Adrenal gland (tissue), 12 donors: ENCODE data around the gene S100A12. TPM values are rescaled to one million over a fixed set of nuclear protein-coding genes. Genes with fewer than 3 reads are reported as not detected.

Source experiments
- DNase-seq, 7 donors: peaks; one replicate each; pipeline ENCODE4 v3.0.0-alpha.2; 2019 to 2020
- H3K27ac ChIP-seq, 5 donors: fragments of 200-600 bp; sonication (generic) in 4 of 5; 1 replicate in 3 of 5; 2 replicates in 2 of 5; pipeline versions ENCODE4 v1.5.1 to v1.8.0; 2016 to 2020; ENCODE audit warnings: mild to moderate bottlenecking in 1 of 5
- H3K27me3 ChIP-seq: fragments of 200-600 bp; 2 replicates; pipeline ENCODE4 v1.8.0; 2021
- H3K36me3 ChIP-seq, 2 donors: fragments of 200-600 bp; replicated peaks in 1 of 2; 1 replicate in 1 of 2; 2 replicates in 1 of 2; pipeline versions ENCODE4 v1.5.1 to v1.8.0; 2018 to 2022
- H3K4me1 ChIP-seq, 2 donors: fragments of 200-600 bp; replicated peaks in 1 of 2; 1 replicate in 1 of 2; 2 replicates in 1 of 2; pipeline versions ENCODE4 v1.5.1 to v1.8.0; 2018 to 2021
- H3K4me3 ChIP-seq, 4 donors: fragments of 200-600 bp; sonication (generic) in 3 of 4; one replicate each; pipeline ENCODE4 v1.5.1; 2016 to 2018
- H3K9me3 ChIP-seq, 3 donors: fragments of 200-600 bp; sonication (generic) in 1 of 3; replicated peaks in 1 of 3; 1 replicate in 2 of 3; 2 replicates in 1 of 3; pipeline versions ENCODE4 v1.5.1 to v1.8.0; 2016 to 2021
- POLR2A ChIP-seq, 2 donors: fragments of 450-650 bp; IDR thresholded peaks; one replicate each; pipeline ENCODE4 v1.6.1; 2017; ENCODE audit warnings: antibody characterized with exemption in 2 of 2, mild to moderate bottlenecking in 2 of 2, moderate library complexity in 1 of 2
- WGBS, 4 donors: extraction: QIAGEN DNeasy Blood & Tissue Kit in 2 of 4; methylation state at CpG; one replicate each; pipeline versions ENCODE4 v1.1.5 to v1.1.7; 2013 to 2017; 5-methylcytosine and 5-hydroxymethylcytosine counted together
- intact Hi-C, 2 donors: fragments of 100-400 bp; cut with DNase I; formaldehyde crosslinking; loops; one replicate each; pipeline versions ENCODE4 v1.14.1 to v1.15.0; 2022 to 2023
- polyA plus RNA-seq, 3 donors: library from polyadenylated mRNA; stranded (reverse); fragments of 200-250 nt in 2 of 3; fragments of 350-450 nt in 1 of 3; fragmentation: Illumina TruSeq in 1 of 3; extraction: RNeasy Lipid Tissue Mini Kit (QIAGEN cat#74804) in 1 of 3; gene quantifications; one replicate each; pipeline ENCODE4 v1.2.3, GENCODE V29; 2013 to 2014
- total RNA-seq, 9 donors: library from RNA; depleted of rRNA in 4 of 9; stranded (reverse); fragments of >200 nt in 4 of 9; fragments of 120-200 nt in 1 of 9; fragmentation: NEBNext Ultra II Directional in 1 of 9; extraction: Animal tissue kit (Norgen Biotek cat#: 25700) in 1 of 9; gene quantifications; one replicate each; pipeline versions ENCODE4 v1.1.0 to v1.2.4, GENCODE V29; 2013 to 2023
- TF ChIP-seq, protein P1 (sequence below), 6 experiments: fragments of 450-650 bp in 4 of 6; fragments of 200-600 bp in 2 of 6; sonication (generic) in 1 of 6; IDR thresholded peaks; 1 replicate in 5 of 6; 2 replicates in 1 of 6; pipeline versions ENCODE4 v1.5.1 to v1.8.0; 2016 to 2021; ENCODE audit warnings: antibody characterized with exemption in 6 of 6, mild to moderate bottlenecking in 2 of 6, moderate library complexity in 1 of 6
- donor health status: healthy with polysubstance abuse.
- donor health status: Bipolar disorder and iron deficiency.
- donor health status: DM: yes; HTN: yes; CAD: no.
- donor health status: DM: no; HTN: no; CAD: no.
- donor health status: DM: no; HTN: no; CAD: no.
- donor health status: DM: yes; HTN: yes; CAD: no.

The S100A12 gene
- total and polyA plus RNA-seq, 12 donors: 1.1 to 9.1 (median 2.2) TPM; not detected in 3

DNA sequence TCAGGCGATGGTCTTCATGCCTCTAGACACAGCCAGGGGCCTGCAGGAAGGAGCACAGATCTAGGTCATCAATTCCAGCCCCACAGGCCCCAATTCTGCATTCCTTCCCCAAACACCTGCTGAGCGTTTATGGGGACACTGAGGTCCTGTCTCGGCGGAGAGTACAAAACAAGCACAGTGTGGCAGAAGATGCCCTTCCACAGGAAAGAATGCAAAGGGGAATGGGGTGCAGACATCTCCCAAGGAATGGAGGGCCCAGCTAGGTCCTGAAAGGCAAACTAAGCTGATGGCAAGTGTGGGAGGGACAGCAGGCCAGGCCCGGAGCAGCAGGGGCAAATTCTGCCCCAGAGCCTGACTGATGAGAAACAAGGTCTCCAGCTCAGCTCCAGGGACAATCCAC, 19.0 kb upstream of the S100A12 start:
- H3K36me3 ChIP-seq: no peaks in the 10 kb centered on the region
- H3K4me3 ChIP-seq: no peak overlapping the region
- 73 to 83% (median 80%) methylated on average over 4 to 5 of the region's 5 CpGs for WGBS, 4 donors
- no peak overlapping the region for H3K27ac ChIP-seq
- no peaks in the 10 kb centered on the region for H3K27me3 ChIP-seq
- intact Hi-C loops: no loop called here
- H3K4me1 ChIP-seq: no peaks in the 10 kb centered on the region
- no peak for DNase-seq
- TF ChIP-seq, protein P1, sequence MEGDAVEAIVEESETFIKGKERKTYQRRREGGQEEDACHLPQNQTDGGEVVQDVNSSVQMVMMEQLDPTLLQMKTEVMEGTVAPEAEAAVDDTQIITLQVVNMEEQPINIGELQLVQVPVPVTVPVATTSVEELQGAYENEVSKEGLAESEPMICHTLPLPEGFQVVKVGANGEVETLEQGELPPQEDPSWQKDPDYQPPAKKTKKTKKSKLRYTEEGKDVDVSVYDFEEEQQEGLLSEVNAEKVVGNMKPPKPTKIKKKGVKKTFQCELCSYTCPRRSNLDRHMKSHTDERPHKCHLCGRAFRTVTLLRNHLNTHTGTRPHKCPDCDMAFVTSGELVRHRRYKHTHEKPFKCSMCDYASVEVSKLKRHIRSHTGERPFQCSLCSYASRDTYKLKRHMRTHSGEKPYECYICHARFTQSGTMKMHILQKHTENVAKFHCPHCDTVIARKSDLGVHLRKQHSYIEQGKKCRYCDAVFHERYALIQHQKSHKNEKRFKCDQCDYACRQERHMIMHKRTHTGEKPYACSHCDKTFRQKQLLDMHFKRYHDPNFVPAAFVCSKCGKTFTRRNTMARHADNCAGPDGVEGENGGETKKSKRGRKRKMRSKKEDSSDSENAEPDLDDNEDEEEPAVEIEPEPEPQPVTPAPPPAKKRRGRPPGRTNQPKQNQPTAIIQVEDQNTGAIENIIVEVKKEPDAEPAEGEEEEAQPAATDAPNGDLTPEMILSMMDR (IDR thresholded peaks at IDR 0.05): no peak
- no peak for TF ChIP-seq POLR2A (IDR thresholded peaks at IDR 0.05)
- no peaks in the 10 kb centered on the region for H3K9me3 ChIP-seq

DNA sequence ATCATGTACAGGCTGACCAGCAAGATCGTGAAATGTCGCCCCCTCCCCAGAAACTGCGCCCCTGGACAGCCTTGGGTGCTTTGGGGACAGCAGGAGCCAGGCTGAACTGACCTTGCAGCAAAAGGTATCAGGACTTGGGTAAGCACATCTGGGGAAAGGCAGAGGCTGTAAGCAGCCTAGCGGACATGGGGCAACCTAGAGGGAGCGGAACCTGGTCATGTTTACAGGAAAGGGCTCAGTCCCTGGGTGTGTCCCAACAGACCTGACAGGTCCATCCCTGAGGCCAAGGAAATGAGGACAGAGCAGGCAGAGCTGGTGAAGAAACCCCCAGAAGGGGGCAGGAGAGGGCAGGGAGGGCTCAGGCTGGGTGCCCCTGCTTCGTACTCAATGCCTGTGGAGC, 18.5 kb upstream of the S100A12 start:
- Histone ChIP-seq H3K4me1 (no peaks in the 10 kb centered on the region), H3K9me3 (no peaks in the 10 kb centered on the region), H3K4me3 (no peak overlapping the region), H3K36me3 (no peaks in the 10 kb centered on the region), H3K27me3 (no peaks in the 10 kb centered on the region), H3K27ac (no peak overlapping the region)
- TF ChIP-seq, protein P1 (IDR thresholded peaks at IDR 0.05): no peak
- no peak for TF ChIP-seq POLR2A (IDR thresholded peaks at IDR 0.05)
- WGBS, 4 donors: 73 to 92% (median 76%) methylated on average over 5 to 6 of the region's 6 CpGs
- DNase-seq: no peak
- intact Hi-C loops: no loop called here

DNA sequence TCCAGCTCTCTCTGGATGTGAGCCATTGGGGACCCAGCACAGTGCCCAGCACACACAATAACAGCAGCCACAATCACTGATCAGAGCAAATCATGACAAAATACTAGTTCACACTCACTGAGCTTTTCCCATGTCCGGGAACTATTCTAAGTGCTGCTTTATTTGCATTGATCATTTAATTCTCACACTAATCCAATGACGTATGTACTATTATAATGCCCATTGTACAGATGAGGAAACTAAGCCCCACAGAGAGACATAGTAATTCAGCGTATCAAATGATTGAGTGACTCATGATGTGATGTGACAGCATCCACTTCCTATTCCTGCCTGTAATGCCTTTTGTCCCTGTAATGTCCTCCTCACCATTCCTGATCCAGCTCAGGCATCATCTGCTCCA, 17.4 kb upstream of the S100A12 start:
- H3K27ac ChIP-seq: no peak overlapping the region
- intact Hi-C loops: no loop called here
- no peak for DNase-seq
- H3K9me3 ChIP-seq: no peaks in the 10 kb centered on the region
- no peaks in the 10 kb centered on the region for H3K36me3 ChIP-seq
- H3K4me1 ChIP-seq: no peaks in the 10 kb centered on the region
- 63 to 73% (median 66%) methylated on average over 3 of the region's 3 CpGs for WGBS, 4 donors
- no peak overlapping the region for H3K4me3 ChIP-seq
- H3K27me3 ChIP-seq: no peaks in the 10 kb centered on the region
- TF ChIP-seq, protein P1 (IDR thresholded peaks at IDR 0.05): no peak
- TF ChIP-seq POLR2A (IDR thresholded peaks at IDR 0.05): no peak

DNA sequence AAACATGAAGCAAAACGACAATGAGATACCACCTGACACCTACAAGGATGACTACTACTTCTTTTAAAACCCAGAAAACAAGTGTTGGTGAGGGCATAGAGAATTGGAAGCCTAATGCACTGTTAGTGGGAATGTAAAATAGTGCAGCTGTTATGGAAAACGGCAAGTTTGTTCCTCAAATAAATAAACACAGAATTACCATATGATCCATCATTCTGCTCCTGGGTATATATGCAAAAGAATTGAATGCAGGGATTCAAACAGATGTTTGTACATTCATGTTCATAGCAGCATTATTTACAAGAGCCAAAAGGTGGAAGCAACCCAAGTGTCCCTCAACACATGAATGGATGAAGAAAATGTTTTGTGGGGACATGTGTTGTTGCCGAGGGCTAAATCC, 16.8 kb upstream of the S100A12 start:
- WGBS, 4 donors: 42 to 47% (median 46%) methylated on average over 3 of the region's 3 CpGs
- H3K36me3 ChIP-seq: no peaks in the 10 kb centered on the region
- no peak for TF ChIP-seq POLR2A (IDR thresholded peaks at IDR 0.05)
- TF ChIP-seq, protein P1 (IDR thresholded peaks at IDR 0.05): no peak
- H3K4me3 ChIP-seq: no peak overlapping the region
- H3K9me3 ChIP-seq: no peaks in the 10 kb centered on the region
- H3K4me1 ChIP-seq: no peaks in the 10 kb centered on the region
- no peak overlapping the region for H3K27ac ChIP-seq
- DNase-seq: no peak
- no peaks in the 10 kb centered on the region for H3K27me3 ChIP-seq
- intact Hi-C loops: no loop called here
